ENCODE data around the gene RAB11A. TPM values are rescaled to one million over a fixed set of nuclear protein-coding genes. Genes with fewer than 3 reads are reported as not detected.

Gene RAB11A
- total and polyA plus RNA-seq, 2 donors (not counting 3 experiments of a cell fraction or from before 2014, with no cell fraction given): 239 to 250 TPM

GRCh38 chr15:65938604-65939003 lies 69.3 kb downstream of the RAB11A start:
- TF ChIP-seq POLR2AphosphoS5 (IDR thresholded peaks at IDR 0.05; ENCODE audit: insufficient read depth, low read depth, low read length) (no peak), POLR2A (IDR thresholded peaks at IDR 0.05; ENCODE audit: low read depth, low read length) (no peak), EZH2 (IDR thresholded peaks at IDR 0.05; ENCODE audit: borderline replicate concordance, low read depth, low read length, severe bottlenecking) (no peak), FOS (IDR thresholded peaks at IDR 0.05; ENCODE audit: borderline replicate concordance, insufficient read depth, low read length) (no peak), MYC (IDR thresholded peaks at IDR 0.05; ENCODE audit: low read depth, low read length) (no peak), CTCF (IDR thresholded peaks at IDR 0.05; ENCODE audit: extremely low read depth in 1 of 2, insufficient read depth in 1 of 2, low read depth in 1 of 2, low read length in 2 of 2) (no peak), JUN (IDR thresholded peaks at IDR 0.05; ENCODE audit: borderline replicate concordance, insufficient read depth, insufficient read length, low read depth) (no peak), GATA2 (IDR thresholded peaks at IDR 0.05; ENCODE audit: insufficient read depth, insufficient read length, low read depth, low read length) (no peak)
- TF ChIP-seq, protein P1, sequence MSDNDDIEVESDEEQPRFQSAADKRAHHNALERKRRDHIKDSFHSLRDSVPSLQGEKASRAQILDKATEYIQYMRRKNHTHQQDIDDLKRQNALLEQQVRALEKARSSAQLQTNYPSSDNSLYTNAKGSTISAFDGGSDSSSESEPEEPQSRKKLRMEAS (IDR thresholded peaks at IDR 0.05; ENCODE audit: insufficient read depth, insufficient read length): no peak
- CTCF ChIA-PET: interaction anchor here (1.4 kb wide), 1 partner anchor 9 kb away, joined by 3 read pairs; no protein-coding TSS in a partner anchor
- no peak overlapping the region for H3K27ac ChIP-seq (ENCODE audit: insufficient read depth, low read depth, low read length)
- no peaks in the 10 kb centered on the region for H3K27me3 ChIP-seq (ENCODE audit: control insufficient read depth in 2 of 2, insufficient read depth in 2 of 2, low read length in 2 of 2)
- DNase-seq (ENCODE audit: low read depth, low spot score): no peak
- POLR2A ChIA-PET: no interaction called here
- no TSS peak for BruUV-seq (replicated peaks)
- intact Hi-C loops (cut with micrococcal nuclease) (no loop called here), dilution Hi-C loops (cut with MboI; ENCODE audit: extremely low pct_ligation_motif_present, low sequenced_read_pairs) (no loop called here)
- no peak overlapping the region for H2AFZ ChIP-seq (ENCODE audit: low read depth, low read length)
- no peak for FAIRE-seq
- no peaks in the 10 kb centered on the region for H3K79me2 ChIP-seq (ENCODE audit: control insufficient read depth, insufficient read depth, low read length)
- H3K9ac ChIP-seq (replicated peaks; ENCODE audit: extremely low read depth, insufficient read depth, low read length): no peak overlapping the region
- peaks cover 16% of the 10 kb centered on the region for H3K4me1 ChIP-seq (ENCODE audit: control insufficient read depth, extremely low read depth, insufficient read depth, low read length)
- no peaks in the 10 kb centered on the region for H3K9me1 ChIP-seq (replicated peaks; ENCODE audit: control insufficient read depth, extremely low read depth, insufficient read depth, low read length)
- no peak overlapping the region for H3K4me3 ChIP-seq (replicated peaks in 1 of 3; ENCODE audit: insufficient read depth in 1 of 3, low read depth in 1 of 3, low read length in 3 of 3)
- H3K9me3 ChIP-seq (replicated peaks; ENCODE audit: control insufficient read depth, insufficient read depth, low read length): no peaks in the 10 kb centered on the region
- H3K4me2 ChIP-seq (ENCODE audit: insufficient read depth, low read length): no peak overlapping the region
- no peaks in the 10 kb centered on the region for H4K20me1 ChIP-seq (replicated peaks; ENCODE audit: control insufficient read depth, extremely low read depth, insufficient read depth, low read length)
- no peaks in the 10 kb centered on the region for H3K36me3 ChIP-seq (ENCODE audit: control insufficient read depth in 2 of 2, extremely low read depth in 1 of 2, insufficient read depth in 2 of 2, low read length in 2 of 2)

Data from endothelial cell of umbilical vein (primary cell).